Fibroblast of lung (primary cell): Measurements from ENCODE around the gene DENND4A. TPM values are rescaled to one million over a fixed set of nuclear protein-coding genes. Genes with fewer than 3 reads are reported as not detected.

ENCODE experiments used
- DNase-seq, 2 donors: peaks; one replicate each; pipeline versions ENCODE4 v3.0.0 to v3.0.0-alpha.2; 2010; ENCODE audit warnings: low read depth in 2 of 2
- H2AFZ ChIP-seq: 2 replicates; pipeline ENCODE4 v1.5.1; 2012; ENCODE audit warnings: low read length, control low read depth, inconsistent platforms
- H3K27ac ChIP-seq: 2 replicates; pipeline ENCODE4 v1.5.1; 2011; ENCODE audit warnings: low read length, control low read depth; ENCODE audit not compliant: insufficient read depth
- H3K27me3 ChIP-seq: 2 replicates; pipeline ENCODE4 v1.5.1; 2011; ENCODE audit warnings: mild to moderate bottlenecking, low read length; ENCODE audit not compliant: control insufficient read depth, insufficient read depth
- H3K36me3 ChIP-seq: 2 replicates; pipeline ENCODE4 v1.5.1; 2011; ENCODE audit warnings: low read length; ENCODE audit not compliant: control insufficient read depth, insufficient read depth
- H3K4me1 ChIP-seq: 2 replicates; pipeline ENCODE4 v1.5.1; 2011; ENCODE audit warnings: low read length; ENCODE audit not compliant: control insufficient read depth, insufficient read depth; ENCODE audit errors: extremely low read depth
- H3K4me2 ChIP-seq: 2 replicates; pipeline ENCODE4 v1.5.1; 2011; ENCODE audit warnings: low read length, control low read depth; ENCODE audit not compliant: insufficient read depth; ENCODE audit errors: extremely low read depth
- H3K4me3 ChIP-seq, 4 experiments: fragments of 200-600 bp in 1 of 4; sonication (generic) in 1 of 4; replicated peaks in 1 of 4; 2 replicates each; pipeline ENCODE4 v1.5.1; 2011 to 2016; ENCODE audit warnings: low read length in 4 of 4, low read depth in 3 of 4, mild to moderate bottlenecking in 3 of 4, control low read depth in 2 of 4, inconsistent platforms in 1 of 4, mixed read lengths in 1 of 4; ENCODE audit not compliant: insufficient read depth in 1 of 4; ENCODE audit errors: control extremely low read depth in 1 of 4
- H3K79me2 ChIP-seq: 2 replicates; pipeline ENCODE4 v1.5.1; 2012; ENCODE audit warnings: mild to moderate bottlenecking, low read length, inconsistent platforms; ENCODE audit not compliant: control insufficient read depth, insufficient read depth
- H3K9ac ChIP-seq: 2 replicates; pipeline ENCODE4 v1.5.1; 2011; ENCODE audit warnings: mild to moderate bottlenecking, low read length, control low read depth; ENCODE audit not compliant: insufficient read depth
- H3K9me3 ChIP-seq: 2 replicates; pipeline ENCODE4 v1.5.1; 2012; ENCODE audit warnings: low read depth, low read length; ENCODE audit not compliant: control insufficient read depth, insufficient read depth
- H4K20me1 ChIP-seq: 2 replicates; pipeline ENCODE4 v1.5.1; 2011; ENCODE audit warnings: low read length; ENCODE audit not compliant: control insufficient read depth, insufficient read depth; ENCODE audit errors: extremely low read depth
- CTCF ChIP-seq, 2 donors: IDR thresholded peaks in 1 of 2; conservative IDR thresholded peaks in 1 of 2; 1 replicate in 1 of 2; 2 replicates in 1 of 2; pipeline ENCODE4 v1.5.1; 2011 to 2012; ENCODE audit warnings: low read length in 2 of 2, control low read depth in 1 of 2, inconsistent platforms in 1 of 2, low read depth in 1 of 2, mild to moderate bottlenecking in 1 of 2
- EZH2 ChIP-seq: IDR thresholded peaks from 2 replicates; pipeline ENCODE4 v1.5.1; 2012; ENCODE audit warnings: low read length, control low read depth, mild to moderate bottlenecking; ENCODE audit errors: missing control alignments
- polyA plus RNA-seq, 2 donors: library from polyadenylated mRNA; depleted of rRNA in 1 of 2; stranded (reverse) in 1 of 2; unstranded in 1 of 2; fragments of >200 nt; gene quantifications; 2 replicates each; pipeline ENCODE4 v1.2.1, GENCODE V29; 2011 to 2012; ENCODE audit warnings: missing spikeins in 1 of 2
- total RNA-seq: library from RNA; depleted of rRNA; stranded (reverse); fragments of >200 nt; gene quantifications from 2 replicates; pipeline ENCODE4 v1.2.1, GENCODE V29; 2014

DENND4A gene
- total and polyA plus RNA-seq, 2 donors (not counting 1 experiment from before 2014, with no cell fraction given) = 16.7 to 30.6 TPM

- Histone ChIP-seq H3K4me3 (no peak overlapping the region), H3K79me2 (no peaks in the 10 kb centered on the region), H3K9me3 (no peaks in the 10 kb centered on the region), H3K4me2 (no peak overlapping the region), H2AFZ (no peak overlapping the region), H3K36me3 (no peaks in the 10 kb centered on the region), H3K4me1 (no peaks in the 10 kb centered on the region), H3K27me3 (no peaks in the 10 kb centered on the region), H3K9ac (no peak overlapping the region), H4K20me1 (no peaks in the 10 kb centered on the region), H3K27ac (no peak overlapping the region)
- TF ChIP-seq EZH2 (no peak), CTCF (conservative IDR thresholded peaks at IDR 0.05 in 1 of 2, IDR thresholded peaks at IDR 0.05 in 1 of 2; ENCODE audit: low read depth in 1 of 2, low read length in 2 of 2) (no peak)
- no peak for DNase-seq
Measured at GRCh38 chr15:65688462-65688861, 103.6 kb downstream of the DENND4A start.

GRCh38 chr15:65682404-65682911 lies 109.6 kb downstream of the DENND4A start:
- DNase-seq = no peak
- H3K27ac ChIP-seq = no peak overlapping the region
- H3K4me1 ChIP-seq = no peaks in the 10 kb centered on the region
- no peaks in the 10 kb centered on the region for H3K36me3 ChIP-seq
- no peaks in the 10 kb centered on the region for H3K27me3 ChIP-seq
- H3K4me3 ChIP-seq = no peak overlapping the region
- no peaks in the 10 kb centered on the region for H3K9me3 ChIP-seq
- H2AFZ ChIP-seq = no peak overlapping the region
- H4K20me1 ChIP-seq = no peaks in the 10 kb centered on the region
- H3K9ac ChIP-seq = no peak overlapping the region
- no peak overlapping the region for H3K4me2 ChIP-seq
- H3K79me2 ChIP-seq = no peaks in the 10 kb centered on the region
- no peak for TF ChIP-seq CTCF (conservative IDR thresholded peaks at IDR 0.05 in 1 of 2, IDR thresholded peaks at IDR 0.05 in 1 of 2; ENCODE audit: low read depth in 1 of 2, low read length in 2 of 2)
- no peak for TF ChIP-seq EZH2

GRCh38 chr15:65680544-65680943 lies 111.5 kb downstream of the DENND4A start:
- Histone ChIP-seq H3K36me3 (no peaks in the 10 kb centered on the region), H3K9me3 (no peaks in the 10 kb centered on the region), H3K79me2 (no peaks in the 10 kb centered on the region), H3K9ac (no peak overlapping the region), H3K4me1 (no peaks in the 10 kb centered on the region), H3K27ac (no peak overlapping the region), H3K27me3 (no peaks in the 10 kb centered on the region), H4K20me1 (no peaks in the 10 kb centered on the region), H3K4me2 (no peak overlapping the region), H2AFZ (no peak overlapping the region), H3K4me3 (no peak overlapping the region)
- DNase-seq = no peak
- TF ChIP-seq EZH2 = no peak
- no peak for TF ChIP-seq CTCF (conservative IDR thresholded peaks at IDR 0.05 in 1 of 2, IDR thresholded peaks at IDR 0.05 in 1 of 2; ENCODE audit: low read depth in 1 of 2, low read length in 2 of 2)
